ENCODE measurements around the gene FRY. TPM values are rescaled to one million over a fixed set of nuclear protein-coding genes. Genes with fewer than 3 reads are reported as not detected.
A peak's percentile ranks its signal among the peaks of the same experiment; 100 is the strongest.

FRY gene
- total and polyA plus RNA-seq, 2 donors from 2014 or later: 21.8 to 69.5 TPM

- intact Hi-C loops (cut with DNase I): no loop called here
Observed at GRCh38 chr13:32047088-32047487, 15.5 kb downstream of the FRY start.

GRCh38 chr13:32047793-32048192 lies 16.2 kb downstream of the FRY start:
- Histone ChIP-seq H3K4me3 (ENCODE audit: low read length in 3 of 3) (no peak overlapping the region), H3K36me3 (ENCODE audit: control insufficient read depth in 2 of 3, insufficient read depth in 3 of 3, low read length in 3 of 3) (no peaks in the 10 kb centered on the region), H3K4me1 (ENCODE audit: control insufficient read depth in 2 of 3, insufficient read depth in 2 of 3, low read depth in 1 of 3, low read length in 3 of 3) (peaks cover 4 to 5% (median 4%) of the 10 kb centered on the region in 3 donors), H3K9ac (ENCODE audit: low read length in 3 of 3) (no peak overlapping the region), H3K9me3 (ENCODE audit: control insufficient read depth in 2 of 3, insufficient read depth in 1 of 3, low read length in 3 of 3) (no peaks in the 10 kb centered on the region), H3K27ac (ENCODE audit: low read depth in 2 of 2, low read length in 2 of 2) (no peak overlapping the region), H3K27me3 (ENCODE audit: control insufficient read depth, insufficient read depth, low read length) (no peaks in the 10 kb centered on the region)
- intact Hi-C loops (cut with DNase I): no loop called here
- FAIRE-seq (no peak), DNase-seq (no peak)
- TF ChIP-seq, protein P1, sequence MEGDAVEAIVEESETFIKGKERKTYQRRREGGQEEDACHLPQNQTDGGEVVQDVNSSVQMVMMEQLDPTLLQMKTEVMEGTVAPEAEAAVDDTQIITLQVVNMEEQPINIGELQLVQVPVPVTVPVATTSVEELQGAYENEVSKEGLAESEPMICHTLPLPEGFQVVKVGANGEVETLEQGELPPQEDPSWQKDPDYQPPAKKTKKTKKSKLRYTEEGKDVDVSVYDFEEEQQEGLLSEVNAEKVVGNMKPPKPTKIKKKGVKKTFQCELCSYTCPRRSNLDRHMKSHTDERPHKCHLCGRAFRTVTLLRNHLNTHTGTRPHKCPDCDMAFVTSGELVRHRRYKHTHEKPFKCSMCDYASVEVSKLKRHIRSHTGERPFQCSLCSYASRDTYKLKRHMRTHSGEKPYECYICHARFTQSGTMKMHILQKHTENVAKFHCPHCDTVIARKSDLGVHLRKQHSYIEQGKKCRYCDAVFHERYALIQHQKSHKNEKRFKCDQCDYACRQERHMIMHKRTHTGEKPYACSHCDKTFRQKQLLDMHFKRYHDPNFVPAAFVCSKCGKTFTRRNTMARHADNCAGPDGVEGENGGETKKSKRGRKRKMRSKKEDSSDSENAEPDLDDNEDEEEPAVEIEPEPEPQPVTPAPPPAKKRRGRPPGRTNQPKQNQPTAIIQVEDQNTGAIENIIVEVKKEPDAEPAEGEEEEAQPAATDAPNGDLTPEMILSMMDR (IDR thresholded peaks at IDR 0.05; ENCODE audit: borderline replicate concordance, extremely low read depth, insufficient read depth): no peak

More at GRCh38 chr13:32047088-32047487, 15.5 kb downstream of the FRY start:
- H3K4me1 ChIP-seq (ENCODE audit: control insufficient read depth in 2 of 3, insufficient read depth in 2 of 3, low read depth in 1 of 3, low read length in 3 of 3): peaks cover 4 to 5% (median 4%) of the 10 kb centered on the region in 3 donors
- no peak overlapping the region for H3K27ac ChIP-seq (ENCODE audit: low read depth in 2 of 2, low read length in 2 of 2)
- no peaks in the 10 kb centered on the region for H3K9me3 ChIP-seq (ENCODE audit: control insufficient read depth in 2 of 3, insufficient read depth in 1 of 3, low read length in 3 of 3)
- no peaks in the 10 kb centered on the region for H3K36me3 ChIP-seq (ENCODE audit: control insufficient read depth in 2 of 3, insufficient read depth in 3 of 3, low read length in 3 of 3)
- no peak for FAIRE-seq
- H3K4me3 ChIP-seq (ENCODE audit: low read length in 3 of 3): no peak overlapping the region
- DNase-seq: no peak
- TF ChIP-seq, protein P1 (IDR thresholded peaks at IDR 0.05; ENCODE audit: borderline replicate concordance, extremely low read depth, insufficient read depth): no peak
- no peaks in the 10 kb centered on the region for H3K27me3 ChIP-seq (ENCODE audit: control insufficient read depth, insufficient read depth, low read length)
- no peak overlapping the region for H3K9ac ChIP-seq (ENCODE audit: low read length in 3 of 3)

GRCh38 chr13:32048816-32049215 lies 17.2 kb downstream of the FRY start:
- TF ChIP-seq, protein P1 (IDR thresholded peaks at IDR 0.05; ENCODE audit: borderline replicate concordance, extremely low read depth, insufficient read depth): no peak
- Histone ChIP-seq H3K27ac (ENCODE audit: low read depth in 2 of 2, low read length in 2 of 2) (no peak overlapping the region), H3K36me3 (ENCODE audit: control insufficient read depth in 2 of 3, insufficient read depth in 3 of 3, low read length in 3 of 3) (no peaks in the 10 kb centered on the region), H3K4me1 (ENCODE audit: control insufficient read depth in 2 of 3, insufficient read depth in 2 of 3, low read depth in 1 of 3, low read length in 3 of 3) (peaks cover 4 to 5% (median 4%) of the 10 kb centered on the region in 3 donors), H3K27me3 (ENCODE audit: control insufficient read depth, insufficient read depth, low read length) (no peaks in the 10 kb centered on the region), H3K4me3 (ENCODE audit: low read length in 3 of 3) (no peak overlapping the region), H3K9me3 (ENCODE audit: control insufficient read depth in 2 of 3, insufficient read depth in 1 of 3, low read length in 3 of 3) (no peaks in the 10 kb centered on the region), H3K9ac (ENCODE audit: low read length in 3 of 3) (no peak overlapping the region)
- peak in 1 of 5 donors; percentile 36 for DNase-seq
- no peak for FAIRE-seq
- intact Hi-C loops (cut with DNase I): no loop called here

DNA sequence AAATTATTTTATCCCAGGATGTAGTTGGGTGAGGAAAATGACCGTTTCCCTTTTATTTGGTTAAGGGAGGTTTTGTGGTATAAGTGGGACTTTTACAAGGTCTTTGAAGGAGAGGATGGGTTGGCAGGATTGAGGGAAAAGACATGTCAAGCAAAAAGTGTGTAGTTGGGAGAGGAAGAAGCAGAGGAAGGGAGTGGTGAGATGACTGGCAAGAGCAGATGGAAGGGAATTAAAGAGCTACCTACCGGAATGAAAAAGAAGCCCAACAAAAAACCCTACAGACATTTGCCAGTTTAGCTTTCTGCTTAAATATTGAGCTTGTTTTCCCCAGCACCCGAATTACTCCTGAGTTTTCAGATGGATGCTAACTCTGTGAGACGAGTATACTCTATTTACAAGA lies 19.6 kb downstream of the FRY start:
- TF ChIP-seq, protein P1 (IDR thresholded peaks at IDR 0.05; ENCODE audit: borderline replicate concordance, extremely low read depth, insufficient read depth): no peak
- H3K27me3 ChIP-seq (ENCODE audit: control insufficient read depth, insufficient read depth, low read length): no peaks in the 10 kb centered on the region
- H3K9me3 ChIP-seq (ENCODE audit: control insufficient read depth in 2 of 3, insufficient read depth in 1 of 3, low read length in 3 of 3): no peaks in the 10 kb centered on the region
- peaks cover 4 to 5% (median 4%) of the 10 kb centered on the region in 3 donors for H3K4me1 ChIP-seq (ENCODE audit: control insufficient read depth in 2 of 3, insufficient read depth in 2 of 3, low read depth in 1 of 3, low read length in 3 of 3)
- H3K9ac ChIP-seq (ENCODE audit: low read length in 3 of 3): no peak overlapping the region
- FAIRE-seq (no peak), DNase-seq (no peak)
- intact Hi-C loops (cut with DNase I): no loop called here
- H3K36me3 ChIP-seq (ENCODE audit: control insufficient read depth in 2 of 3, insufficient read depth in 3 of 3, low read length in 3 of 3): no peaks in the 10 kb centered on the region
- no peak overlapping the region for H3K4me3 ChIP-seq (ENCODE audit: low read length in 3 of 3)
- no peak overlapping the region for H3K27ac ChIP-seq (ENCODE audit: low read depth in 2 of 2, low read length in 2 of 2)

All from kidney (tissue), 14 donors.